SK-N-SH treated with all-trans-retinoic acid at 6 μM for 48 hours (cell line): Measurements from ENCODE around the gene CTTN.
A peak's percentile ranks its signal among the peaks of the same experiment; 100 is the strongest.

Experiments used
- ATAC-seq: fragments of 200-7000 bp; cut with Tn5 transposase; 3 replicates; pipeline ENCODE4 v1.9.1; 2020; ENCODE audit warnings: mild to moderate bottlenecking, moderate library complexity
- ARNTL ChIP-seq: fragments of 450-650 bp; formaldehyde crosslinking; IDR thresholded peaks from 2 replicates; pipeline ENCODE4 v1.5.0; 2020; ENCODE audit warnings: low read depth, mild to moderate bottlenecking, moderate library complexity, borderline replicate concordance
- BACH2 ChIP-seq: fragments of 250-450 bp; sonication (Bioruptor Pico); IDR thresholded peaks from 2 replicates; pipeline ENCODE4 v1.9.0; 2021; ENCODE audit warnings: mild to moderate bottlenecking, borderline replicate concordance
- CREB5 ChIP-seq: fragments of 250-450 bp; sonication (Bioruptor Pico); IDR thresholded peaks from 2 replicates; pipeline ENCODE4 v1.5.1; 2020; ENCODE audit warnings: low read depth, mild to moderate bottlenecking, moderate library complexity
- CSDC2 ChIP-seq: fragments of 250-450 bp; sonication (Bioruptor Pico); IDR thresholded peaks from 2 replicates; pipeline ENCODE4 v1.5.0; 2020; ENCODE audit warnings: mild to moderate bottlenecking, moderate library complexity
- ESRRG ChIP-seq: fragments of 250-450 bp; sonication (Bioruptor Pico); IDR thresholded peaks from 2 replicates; pipeline ENCODE4 v1.6.1; 2021; ENCODE audit warnings: mild to moderate bottlenecking
- GLIS3 ChIP-seq: fragments of 250-450 bp; sonication (Bioruptor Pico); IDR thresholded peaks from 2 replicates; pipeline ENCODE4 v1.5.0; 2020; ENCODE audit warnings: mild to moderate bottlenecking, moderate library complexity
- ISL1 ChIP-seq: fragments of 250-450 bp; sonication (Bioruptor Pico); IDR thresholded peaks from 2 replicates; pipeline ENCODE4 v2.1.2; 2022; ENCODE audit warnings: mild to moderate bottlenecking, moderate library complexity
- OSR1 ChIP-seq: fragments of 250-450 bp; sonication (Bioruptor Pico); IDR thresholded peaks from 2 replicates; pipeline ENCODE4 v1.8.0; 2022; ENCODE audit warnings: moderate library complexity, mild to moderate bottlenecking, inconsistent platforms
- PATZ1 ChIP-seq: fragments of 250-450 bp; sonication (Bioruptor Pico); IDR thresholded peaks from 2 replicates; pipeline ENCODE4 v1.8.0; 2020; ENCODE audit warnings: mild to moderate bottlenecking, moderate library complexity, borderline replicate concordance
- POU6F1 ChIP-seq: fragments of 250-450 bp; sonication (Bioruptor Pico); IDR thresholded peaks from 2 replicates; pipeline ENCODE4 v1.8.0; 2021; ENCODE audit warnings: low read depth, mild to moderate bottlenecking, moderate library complexity, borderline replicate concordance
- PPARA ChIP-seq: fragments of 250-450 bp; sonication (Bioruptor Pico); IDR thresholded peaks from 2 replicates; pipeline ENCODE4 v1.5.0; 2020; ENCODE audit warnings: mild to moderate bottlenecking, borderline replicate concordance
- RARB ChIP-seq: fragments of 250-450 bp; sonication (Bioruptor Pico); IDR thresholded peaks from 2 replicates; pipeline ENCODE4 v1.8.0; 2021; ENCODE audit warnings: mild to moderate bottlenecking, moderate library complexity
- SNAI2 ChIP-seq: fragments of 250-450 bp; sonication (Bioruptor Pico); IDR thresholded peaks from 2 replicates; pipeline ENCODE4 v1.5.0; 2020; ENCODE audit warnings: mild to moderate bottlenecking, moderate library complexity
- TCF4 ChIP-seq: fragments of 250-450 bp; sonication (Bioruptor Pico); IDR thresholded peaks from 2 replicates; pipeline ENCODE4 v1.8.0; 2021; ENCODE audit warnings: mild to moderate bottlenecking, moderate library complexity, borderline replicate concordance
- TOX ChIP-seq: fragments of 250-450 bp; sonication (Bioruptor Pico); IDR thresholded peaks from 2 replicates; pipeline ENCODE4 v1.8.0; 2021; ENCODE audit warnings: mild to moderate bottlenecking, moderate library complexity, borderline replicate concordance
- TSHZ2 ChIP-seq: fragments of 250-450 bp; sonication (Bioruptor Pico); IDR thresholded peaks from 2 replicates; pipeline ENCODE4 v1.5.0; 2020; ENCODE audit warnings: mild to moderate bottlenecking, moderate library complexity
- ZFP3 ChIP-seq: fragments of 250-450 bp; sonication (Bioruptor Pico); IDR thresholded peaks from 2 replicates; pipeline ENCODE4 v1.5.0; 2020; ENCODE audit warnings: mild to moderate bottlenecking, moderate library complexity
- ZFP30 ChIP-seq: fragments of 450-650 bp; formaldehyde crosslinking; IDR thresholded peaks from 2 replicates; pipeline ENCODE4 v1.5.0; 2022; ENCODE audit warnings: mild to moderate bottlenecking, moderate library complexity
- ZNF565 ChIP-seq: fragments of 450-650 bp; formaldehyde crosslinking; conservative IDR thresholded peaks from 2 replicates; pipeline ENCODE4 v1.5.0; 2020; ENCODE audit warnings: low read depth, mild to moderate bottlenecking, moderate library complexity
- ZNF70 ChIP-seq: fragments of 450-650 bp; formaldehyde crosslinking; IDR thresholded peaks from 2 replicates; pipeline ENCODE4 v1.5.0; 2020; ENCODE audit warnings: mild to moderate bottlenecking, moderate library complexity
- TF ChIP-seq, protein P1 (sequence below): fragments of 250-450 bp; sonication (Bioruptor Pico); IDR thresholded peaks from 2 replicates; pipeline ENCODE4 v1.5.1; 2021; ENCODE audit warnings: mild to moderate bottlenecking, moderate library complexity

Gene CTTN

DNA sequence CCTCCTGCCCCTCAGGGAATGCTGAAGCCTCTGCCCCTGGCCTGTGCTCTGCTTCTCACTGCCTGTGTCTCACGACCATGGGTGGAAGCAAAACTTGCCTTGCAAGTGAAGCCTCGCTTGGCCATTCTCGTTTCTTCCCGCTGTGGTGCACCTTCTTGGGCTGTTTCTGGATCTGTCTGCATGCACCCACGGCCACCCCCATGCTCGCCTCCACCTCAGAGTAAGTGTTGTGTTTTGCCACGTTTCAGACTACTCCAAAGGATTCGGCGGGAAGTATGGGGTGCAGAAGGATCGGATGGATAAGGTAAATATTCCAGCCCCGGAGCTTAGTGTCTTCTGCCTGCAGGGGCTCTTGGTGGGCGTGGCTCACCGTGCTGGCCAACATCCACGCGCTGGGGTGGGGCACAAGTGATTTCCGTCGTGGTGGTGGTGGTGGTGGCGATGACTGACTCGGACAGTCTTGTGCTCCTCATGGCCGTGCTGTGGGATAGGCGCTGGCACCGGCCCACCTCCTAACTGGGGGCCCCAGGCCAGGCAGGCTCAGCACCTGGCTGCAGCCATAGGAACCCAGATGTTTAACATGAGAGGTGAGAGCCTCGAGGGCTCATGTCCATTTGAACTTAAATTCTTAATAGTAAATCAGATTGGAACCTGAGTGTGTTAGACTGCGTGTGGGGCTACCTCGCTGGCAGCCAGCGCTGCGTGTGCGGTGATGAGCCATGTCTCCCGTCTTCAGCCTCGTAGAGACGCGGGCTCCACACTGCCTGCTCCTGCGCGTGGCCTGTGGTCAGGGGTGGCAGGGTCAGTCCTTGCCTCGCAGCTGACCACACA, 24.6 kb downstream of the CTTN start:
- no peak for ATAC-seq
- TF ChIP-seq SNAI2 (CRISPR knock-in tag) (no peak), TSHZ2 (no peak), POU6F1 (CRISPR knock-in tag) (no peak), CREB5 (CRISPR knock-in tag) (no peak), ARNTL (CRISPR knock-in tag) (no peak), OSR1 (CRISPR knock-in tag) (no peak), ZFP3 (CRISPR knock-in tag) (no peak), ZNF70 (no peak), ESRRG (CRISPR knock-in tag) (no peak), ZNF565 (CRISPR knock-in tag) (no peak), RARB (CRISPR knock-in tag) (no peak), BACH2 (no peak), TOX (CRISPR knock-in tag) (no peak), ISL1 (CRISPR knock-in tag) (no peak), CSDC2 (no peak), TCF4 (no peak), ZFP30 (CRISPR knock-in tag) (no peak), PPARA (no peak)
- TF ChIP-seq, protein P1, sequence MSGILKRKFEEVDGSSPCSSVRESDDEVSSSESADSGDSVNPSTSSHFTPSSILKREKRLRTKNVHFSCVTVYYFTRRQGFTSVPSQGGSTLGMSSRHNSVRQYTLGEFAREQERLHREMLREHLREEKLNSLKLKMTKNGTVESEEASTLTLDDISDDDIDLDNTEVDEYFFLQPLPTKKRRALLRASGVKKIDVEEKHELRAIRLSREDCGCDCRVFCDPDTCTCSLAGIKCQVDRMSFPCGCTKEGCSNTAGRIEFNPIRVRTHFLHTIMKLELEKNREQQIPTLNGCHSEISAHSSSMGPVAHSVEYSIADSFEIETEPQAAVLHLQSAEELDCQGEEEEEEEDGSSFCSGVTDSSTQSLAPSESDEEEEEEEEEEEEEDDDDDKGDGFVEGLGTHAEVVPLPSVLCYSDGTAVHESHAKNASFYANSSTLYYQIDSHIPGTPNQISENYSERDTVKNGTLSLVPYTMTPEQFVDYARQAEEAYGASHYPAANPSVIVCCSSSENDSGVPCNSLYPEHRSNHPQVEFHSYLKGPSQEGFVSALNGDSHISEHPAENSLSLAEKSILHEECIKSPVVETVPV, result no peak

- ATAC-seq, result peak; percentile 28
- TF ChIP-seq ESRRG (CRISPR knock-in tag) (no peak), CSDC2 (no peak), TSHZ2 (no peak), PPARA (no peak), ISL1 (CRISPR knock-in tag) (no peak), TOX (CRISPR knock-in tag) (no peak), ZNF70 (no peak), ARNTL (CRISPR knock-in tag) (no peak), CREB5 (CRISPR knock-in tag) (no peak), OSR1 (CRISPR knock-in tag) (no peak), GLIS3 (CRISPR knock-in tag) (no peak), PATZ1 (CRISPR knock-in tag) (no peak)
- TF ChIP-seq, protein P1, result no peak
Observed at GRCh38 chr11:70423523-70424505, 25.5 kb downstream of the CTTN start.
